IMR-90 (cell line): ENCODE measurements around the gene PDCD2L. TPM values are rescaled to one million over a fixed set of nuclear protein-coding genes. Genes with fewer than 3 reads are reported as not detected.

Source experiments
- ATAC-seq: fragments of 200-7000 bp; cut with Tn5 transposase; 2 replicates; pipeline ENCODE4 v1.9.1; 2020; ENCODE audit warnings: low read depth, mild to moderate bottlenecking, moderate library complexity
- BruUV-seq: library from RNA; stranded (reverse); fragments of 400-500 nt; replicated peaks from 2 replicates; lab custom pipeline; 2021; lab: Mats Ljungman, UMichigan
- CTCF ChIA-PET: fragments of 300-600 bp; formaldehyde crosslinking; extraction: SDS; loops from one replicate; lab custom pipeline; 2021; ENCODE audit warnings: antibody characterized with exemption; lab: Yijun Ruan, JAX
- POLR2A ChIA-PET: fragments of 300-600 bp; sonication (Branson Sonifier 250); formaldehyde crosslinking; loops from one replicate; lab custom pipeline; 2022; ENCODE audit warnings: antibody characterized with exemption; ENCODE audit not compliant: unreplicated experiment; lab: Charles Lee
- DNase-seq: peaks from one replicate; pipeline ENCODE4 v3.0.0; 2013
- H2AFZ ChIP-seq: replicated peaks from 2 replicates; pipeline ENCODE3; 2013; ENCODE audit warnings: low read length, mild to moderate bottlenecking; ENCODE audit not compliant: poor library complexity
- H2AK5ac ChIP-seq: 2 replicates; pipeline ENCODE4 v1.6.1; 2013; ENCODE audit warnings: low read depth, low read length, inconsistent platforms
- H2AK9ac ChIP-seq: replicated peaks from 2 replicates; pipeline ENCODE3; 2013; ENCODE audit warnings: mild to moderate bottlenecking, low read depth, low read length, moderate library complexity; ENCODE audit not compliant: poor library complexity
- H2BK120ac ChIP-seq: 2 replicates; pipeline ENCODE4 v1.6.1; 2013; ENCODE audit warnings: low read depth, low read length, inconsistent platforms
- H2BK15ac ChIP-seq: 3 replicates; pipeline ENCODE4 v1.6.1; 2013; ENCODE audit warnings: low read depth, low read length, inconsistent platforms
- H2BK20ac ChIP-seq: 2 replicates; pipeline ENCODE4 v1.6.1; 2013; ENCODE audit warnings: low read depth, mild to moderate bottlenecking, inconsistent platforms, low read length, moderate library complexity
- H2BK5ac ChIP-seq: 2 replicates; pipeline ENCODE4 v1.6.1; 2013; ENCODE audit warnings: mild to moderate bottlenecking, low read depth, low read length, inconsistent platforms; ENCODE audit not compliant: poor library complexity, severe bottlenecking
- H3K14ac ChIP-seq: replicated peaks from 2 replicates; pipeline ENCODE4 v1.6.1; 2013; ENCODE audit warnings: low read depth, low read length, inconsistent platforms
- H3K18ac ChIP-seq: 2 replicates; pipeline ENCODE4 v1.6.1; 2013; ENCODE audit warnings: low read depth, low read length, control low read depth
- H3K23ac ChIP-seq: 2 replicates; pipeline ENCODE4 v1.6.1; 2013; ENCODE audit warnings: low read depth, low read length, inconsistent platforms
- H3K27ac ChIP-seq: 2 replicates; pipeline ENCODE4 v1.5.1; 2013; ENCODE audit warnings: mild to moderate bottlenecking, control low read depth, low read length; ENCODE audit not compliant: insufficient read depth
- H3K27me3 ChIP-seq: 2 replicates; pipeline ENCODE4 v1.6.1; 2013; ENCODE audit warnings: low read length; ENCODE audit not compliant: control insufficient read depth, insufficient read depth
- H3K36me3 ChIP-seq: 2 replicates; pipeline ENCODE4 v1.6.1; 2013; ENCODE audit warnings: low read length, mixed read lengths; ENCODE audit not compliant: control insufficient read depth, insufficient read depth
- H3K4ac ChIP-seq: 2 replicates; pipeline ENCODE4 v1.6.1; 2013; ENCODE audit warnings: low read depth, low read length, inconsistent platforms
- H3K4me1 ChIP-seq: 2 replicates; pipeline ENCODE4 v1.6.1; 2013; ENCODE audit warnings: low read length, mixed read lengths; ENCODE audit not compliant: control insufficient read depth, insufficient read depth
- H3K4me2 ChIP-seq: 2 replicates; pipeline ENCODE4 v1.6.1; 2013; ENCODE audit warnings: low read depth, mild to moderate bottlenecking, control low read depth, low read length, moderate library complexity
- H3K4me3 ChIP-seq: 2 replicates; pipeline ENCODE4 v1.5.1; 2013; ENCODE audit warnings: low read depth, mild to moderate bottlenecking, control low read depth, low read length, moderate library complexity; ENCODE audit not compliant: insufficient read depth
- H3K56ac ChIP-seq: 2 replicates; pipeline ENCODE4 v1.6.1; 2013; ENCODE audit warnings: low read length, inconsistent platforms; ENCODE audit not compliant: insufficient read depth; ENCODE audit errors: extremely low read depth
- H3K79me1 ChIP-seq, 2 experiments: 2 replicates each; pipeline ENCODE4 v1.6.1; 2013; ENCODE audit warnings: low read length in 2 of 2, inconsistent platforms in 1 of 2, low read depth in 1 of 2
- H3K9ac ChIP-seq: 2 replicates; pipeline ENCODE4 v1.6.1; 2013; ENCODE audit warnings: low read depth, low read length, control low read depth
- H3K9me1 ChIP-seq: 2 replicates; pipeline ENCODE4 v1.6.1; 2013; ENCODE audit warnings: low read length, inconsistent platforms; ENCODE audit not compliant: insufficient read depth
- H3K9me3 ChIP-seq: 2 replicates; pipeline ENCODE4 v1.6.1; 2013; ENCODE audit warnings: low read length; ENCODE audit not compliant: control insufficient read depth, insufficient read depth
- H4K20me1 ChIP-seq: 2 replicates; pipeline ENCODE4 v1.6.1; 2013; ENCODE audit warnings: low read length, inconsistent platforms; ENCODE audit not compliant: insufficient read depth
- H4K5ac ChIP-seq: 2 replicates; pipeline ENCODE4 v1.6.1; 2013; ENCODE audit warnings: mild to moderate bottlenecking, low read depth, low read length, control low read depth
- H4K8ac ChIP-seq, 2 experiments: 2 replicates each; pipeline ENCODE4 v1.6.1; 2013; ENCODE audit warnings: low read depth in 2 of 2, low read length in 2 of 2, control low read depth in 1 of 2, inconsistent platforms in 1 of 2
- H4K91ac ChIP-seq: 2 replicates; pipeline ENCODE4 v1.6.1; 2013; ENCODE audit warnings: low read depth, low read length, inconsistent platforms; ENCODE audit not compliant: insufficient read depth
- BHLHE40 ChIP-seq: fragments of 150-350 bp; IDR thresholded peaks from 2 replicates; pipeline ENCODE4 v1.6.1; 2016; ENCODE audit warnings: mild to moderate bottlenecking, low read depth, low read length
- CEBPB ChIP-seq: IDR thresholded peaks from 2 replicates; pipeline ENCODE4 v1.6.1; 2012; ENCODE audit warnings: low read depth, low read length, improper control_type of control experiment
- CHD1 ChIP-seq: IDR thresholded peaks from 2 replicates; pipeline ENCODE4 v1.6.1; 2012; ENCODE audit warnings: low read depth, low read length, improper control_type of control experiment
- MAZ ChIP-seq: IDR thresholded peaks from 2 replicates; pipeline ENCODE4 v1.6.1; 2012; ENCODE audit warnings: low read depth, mild to moderate bottlenecking, low read length, improper control_type of control experiment, moderate library complexity, borderline replicate concordance
- MXI1 ChIP-seq: IDR thresholded peaks from 2 replicates; pipeline ENCODE4 v1.6.1; 2012; ENCODE audit warnings: low read depth, mild to moderate bottlenecking, low read length, moderate library complexity, borderline replicate concordance
- NFE2L2 ChIP-seq: fragments of 150-350 bp; IDR thresholded peaks from 2 replicates; pipeline ENCODE4 v1.6.1; 2016; ENCODE audit warnings: low read depth, mild to moderate bottlenecking, low read length
- POLR2A ChIP-seq: IDR thresholded peaks from 2 replicates; pipeline ENCODE4 v1.6.1; 2012; ENCODE audit warnings: mild to moderate bottlenecking, low read depth, low read length
- RAD21 ChIP-seq: IDR thresholded peaks from 2 replicates; pipeline ENCODE4 v1.6.1; 2012; ENCODE audit warnings: low read length, improper control_type of control experiment
- RCOR1 ChIP-seq: IDR thresholded peaks from 2 replicates; pipeline ENCODE4 v1.6.1; 2012; ENCODE audit warnings: mild to moderate bottlenecking, low read length, improper control_type of control experiment; ENCODE audit not compliant: insufficient replicate concordance
- RFX5 ChIP-seq: IDR thresholded peaks from 2 replicates; pipeline ENCODE4 v1.8.0; 2012; ENCODE audit warnings: low read depth, mild to moderate bottlenecking, low read length, moderate library complexity
- SMC3 ChIP-seq: fragments of 150-350 bp; IDR thresholded peaks from 2 replicates; pipeline ENCODE4 v1.6.1; 2016; ENCODE audit warnings: low read depth, mild to moderate bottlenecking, antibody characterized with exemption, low read length, moderate library complexity
- WGBS, 2 experiments: methylation state at CpG; one replicate each; pipeline versions ENCODE4 v1.1.5 to v1.1.7; 2013; ENCODE audit warnings: missing lambda C conversion rate in 2 of 2; ENCODE audit not compliant: insufficient read length in 1 of 2; ENCODE audit errors: extremely low coverage in 2 of 2; 5-methylcytosine and 5-hydroxymethylcytosine counted together
- dilution Hi-C: fragments of 300-500 bp; cut with HindIII; formaldehyde crosslinking; loops from one replicate; pipeline ENCODE4 v1.14.3; 2018; ENCODE audit warnings: low sequenced_read_pairs; ENCODE audit not compliant: unreplicated experiment
- in situ Hi-C: fragments of 300-500 bp; cut with MboI; formaldehyde crosslinking; loops from 3 replicates; pipeline ENCODE4 v1.14.3; 2019; ENCODE audit warnings: low sequenced_read_pairs, inconsistent platforms, mixed read lengths
- intact Hi-C: fragments of 100-400 bp; cut with micrococcal nuclease; formaldehyde crosslinking; loops from 2 replicates; pipeline ENCODE4 v1.10.0; 2022
- polyA plus RNA-seq, 3 experiments: library from polyadenylated mRNA; depleted of rRNA; stranded (reverse); fragments of >200 nt; gene quantifications; 2 replicates each; pipeline ENCODE4 v1.2.3, GENCODE V29; 2012; ENCODE audit warnings: low replicate concordance in 1 of 3
- total RNA-seq: library from RNA; depleted of rRNA; stranded (reverse); fragments of >200 nt; gene quantifications from 2 replicates; pipeline ENCODE4 v1.2.3, GENCODE V29; 2012
- TF ChIP-seq, protein P1 (sequence below): fragments of 150-350 bp; IDR thresholded peaks from 2 replicates; pipeline ENCODE4 v1.6.1; 2017; ENCODE audit warnings: mild to moderate bottlenecking, antibody characterized with exemption, low read length, low read depth
- TF ChIP-seq, protein P2 (sequence below): conservative IDR thresholded peaks from 2 replicates; pipeline ENCODE4 v1.5.1; 2012; ENCODE audit warnings: mild to moderate bottlenecking, low read depth, low read length, improper control_type of control experiment
- TF ChIP-seq, protein P3 (sequence below): fragments of 150-350 bp; IDR thresholded peaks from 2 replicates; pipeline ENCODE4 v1.6.1; 2016; ENCODE audit warnings: low read depth, mild to moderate bottlenecking, low read length, moderate library complexity, borderline replicate concordance

The PDCD2L gene
- total and polyA plus RNA-seq, 2 of the 4 experiments (the other 2 are of a cell fraction) = 10.6 to 13.0 TPM

DNA sequence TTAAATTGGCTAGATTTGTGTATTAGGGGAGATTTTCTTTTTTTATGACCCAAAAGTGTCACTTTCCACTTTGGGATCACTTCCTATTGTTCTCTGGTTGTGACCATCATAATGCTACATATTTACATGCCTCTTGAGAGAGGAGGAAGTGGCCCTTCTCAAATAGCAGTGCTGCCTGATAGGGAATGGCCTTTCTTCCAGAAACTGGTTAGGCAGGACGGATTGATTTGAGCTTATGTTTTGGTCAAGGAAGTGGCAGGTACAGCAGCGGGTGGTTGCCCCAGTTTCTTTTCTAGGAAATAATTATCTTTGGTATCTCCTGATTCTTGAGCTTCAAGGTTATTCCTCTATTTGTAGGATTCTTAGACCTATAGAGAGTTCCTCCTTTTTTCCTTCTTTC is 55.4 kb downstream of the PDCD2L start:
- Histone ChIP-seq H3K4me1 (peaks cover 8% of the 10 kb centered on the region), H3K9me1 (peaks cover 7% of the 10 kb centered on the region), H3K56ac (no peak overlapping the region), H3K27ac (no peak overlapping the region), H3K18ac (no peak overlapping the region), H2BK120ac (no peak overlapping the region), H3K4me3 (no peak overlapping the region), H4K5ac (no peak overlapping the region), H3K23ac (no peak overlapping the region), H4K8ac (no peak overlapping the region), H3K36me3 (peaks cover 51% of the 10 kb centered on the region), H4K20me1 (peaks cover 33% of the 10 kb centered on the region), H3K4me2 (no peak overlapping the region), H3K14ac (no peak overlapping the region), H2AK9ac (no peak overlapping the region), H2BK15ac (no peak overlapping the region), H3K27me3 (no peaks in the 10 kb centered on the region), H3K4ac (no peak overlapping the region), H4K91ac (no peak overlapping the region), H3K79me1 (peaks cover 41 to 76% of the 10 kb centered on the region in 2 experiments), H2BK5ac (no peak overlapping the region), H2BK20ac (no peak overlapping the region), H3K9me3 (no peaks in the 10 kb centered on the region), H2AFZ (no peak overlapping the region), H2AK5ac (no peak overlapping the region), H3K9ac (no peak overlapping the region)
- CTCF ChIA-PET = no interaction called here
- DNase-seq (no peak), ATAC-seq (no peak)
- no TSS peak for BruUV-seq
- intact Hi-C loops = no loop called here
- in situ Hi-C loops = no loop called here
- TF ChIP-seq CEBPB (no peak), POLR2A (no peak), MAZ (no peak), BHLHE40 (no peak), RCOR1 (no peak), MXI1 (no peak), NFE2L2 (no peak), SMC3 (no peak), CHD1 (no peak), RFX5 (no peak), RAD21 (no peak)
- TF ChIP-seq, protein P1, sequence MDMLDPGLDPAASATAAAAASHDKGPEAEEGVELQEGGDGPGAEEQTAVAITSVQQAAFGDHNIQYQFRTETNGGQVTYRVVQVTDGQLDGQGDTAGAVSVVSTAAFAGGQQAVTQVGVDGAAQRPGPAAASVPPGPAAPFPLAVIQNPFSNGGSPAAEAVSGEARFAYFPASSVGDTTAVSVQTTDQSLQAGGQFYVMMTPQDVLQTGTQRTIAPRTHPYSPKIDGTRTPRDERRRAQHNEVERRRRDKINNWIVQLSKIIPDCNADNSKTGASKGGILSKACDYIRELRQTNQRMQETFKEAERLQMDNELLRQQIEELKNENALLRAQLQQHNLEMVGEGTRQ = no peak
- TF ChIP-seq, protein P2, sequence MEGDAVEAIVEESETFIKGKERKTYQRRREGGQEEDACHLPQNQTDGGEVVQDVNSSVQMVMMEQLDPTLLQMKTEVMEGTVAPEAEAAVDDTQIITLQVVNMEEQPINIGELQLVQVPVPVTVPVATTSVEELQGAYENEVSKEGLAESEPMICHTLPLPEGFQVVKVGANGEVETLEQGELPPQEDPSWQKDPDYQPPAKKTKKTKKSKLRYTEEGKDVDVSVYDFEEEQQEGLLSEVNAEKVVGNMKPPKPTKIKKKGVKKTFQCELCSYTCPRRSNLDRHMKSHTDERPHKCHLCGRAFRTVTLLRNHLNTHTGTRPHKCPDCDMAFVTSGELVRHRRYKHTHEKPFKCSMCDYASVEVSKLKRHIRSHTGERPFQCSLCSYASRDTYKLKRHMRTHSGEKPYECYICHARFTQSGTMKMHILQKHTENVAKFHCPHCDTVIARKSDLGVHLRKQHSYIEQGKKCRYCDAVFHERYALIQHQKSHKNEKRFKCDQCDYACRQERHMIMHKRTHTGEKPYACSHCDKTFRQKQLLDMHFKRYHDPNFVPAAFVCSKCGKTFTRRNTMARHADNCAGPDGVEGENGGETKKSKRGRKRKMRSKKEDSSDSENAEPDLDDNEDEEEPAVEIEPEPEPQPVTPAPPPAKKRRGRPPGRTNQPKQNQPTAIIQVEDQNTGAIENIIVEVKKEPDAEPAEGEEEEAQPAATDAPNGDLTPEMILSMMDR = no peak
- TF ChIP-seq, protein P3, sequence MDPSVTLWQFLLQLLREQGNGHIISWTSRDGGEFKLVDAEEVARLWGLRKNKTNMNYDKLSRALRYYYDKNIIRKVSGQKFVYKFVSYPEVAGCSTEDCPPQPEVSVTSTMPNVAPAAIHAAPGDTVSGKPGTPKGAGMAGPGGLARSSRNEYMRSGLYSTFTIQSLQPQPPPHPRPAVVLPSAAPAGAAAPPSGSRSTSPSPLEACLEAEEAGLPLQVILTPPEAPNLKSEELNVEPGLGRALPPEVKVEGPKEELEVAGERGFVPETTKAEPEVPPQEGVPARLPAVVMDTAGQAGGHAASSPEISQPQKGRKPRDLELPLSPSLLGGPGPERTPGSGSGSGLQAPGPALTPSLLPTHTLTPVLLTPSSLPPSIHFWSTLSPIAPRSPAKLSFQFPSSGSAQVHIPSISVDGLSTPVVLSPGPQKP = no peak
- WGBS, 2 experiments = no CpG with 5 or more reads among the region's 2 CpGs
- POLR2A ChIA-PET = no interaction called here
- dilution Hi-C loops = no loop called here
